ENCODE data around the gene KYAT1. TPM values are rescaled to one million over a fixed set of nuclear protein-coding genes. Genes with fewer than 3 reads are reported as not detected.

KYAT1 gene
- total RNA-seq, 2 donors from 2014 or later = 5.4 to 14.2 TPM

GRCh38 chr9:128921881-128922763 lies 40.4 kb upstream of the KYAT1 start:
- TF ChIP-seq CTCF (IDR thresholded peaks at IDR 0.05) = peak; percentile 12
- Histone ChIP-seq H3K27ac (peak overlapping the region; percentile 88 to 96), H3K27me3 (replicated peaks; ENCODE audit: insufficient read depth) (no peaks in the 10 kb centered on the region), H3K4me1 (ENCODE audit: control insufficient read depth in 1 of 2, low read depth in 2 of 2) (peaks cover 32 to 61% of the 10 kb centered on the region in 2 donors), H3K4me3 (peak overlapping the region; percentile 74), H3K36me3 (peaks cover 9% of the 10 kb centered on the region), H3K9me3 (no peaks in the 10 kb centered on the region)
- ATAC-seq (ENCODE audit: insufficient number of reproducible peaks, low FRiP score, low read depth) = peak; percentile 45
- DNase-seq (ENCODE audit: low spot score) = no peak

- Histone ChIP-seq H3K9me3 (no peaks in the 10 kb centered on the region), H3K27ac (peak within 1 kb of the TSS; percentile 88 to 96), H3K4me1 (ENCODE audit: control insufficient read depth in 1 of 2, low read depth in 2 of 2) (peaks cover 46 to 77% of the 10 kb centered on the region in 2 donors), H3K4me3 (peak within 1 kb of the TSS; percentile 74), H3K27me3 (replicated peaks; ENCODE audit: insufficient read depth) (no peaks in the 10 kb centered on the region), H3K36me3 (peaks cover 9% of the 10 kb centered on the region)
- TF ChIP-seq CTCF (IDR thresholded peaks at IDR 0.05) = no peak
- ATAC-seq (ENCODE audit: insufficient number of reproducible peaks, low FRiP score, low read depth) (peak; percentile 18), DNase-seq (ENCODE audit: low spot score) (peak; percentile 77)
These were observed 38.8 kb upstream of the KYAT1 start, which contains the start of gene PHYHD1 for GRCh38 chr9:128920381-128921058. Gene PHYHD1, plus strand, starts transcription at chr9:128920982. Its CDS starts 1,342 bp downstream, at chr9:128922324.

- no peaks in the 10 kb centered on the region for H3K9me3 ChIP-seq
- peaks cover 16% of the 10 kb centered on the region for H3K36me3 ChIP-seq
- H3K4me1 ChIP-seq (ENCODE audit: control insufficient read depth in 1 of 2, low read depth in 2 of 2) = peaks cover 56 to 87% of the 10 kb centered on the region in 2 donors
- no peak for ATAC-seq (ENCODE audit: insufficient number of reproducible peaks, low FRiP score, low read depth)
- no peak for DNase-seq (ENCODE audit: low spot score)
- H3K27me3 ChIP-seq (replicated peaks; ENCODE audit: insufficient read depth) = no peaks in the 10 kb centered on the region
- no peak for TF ChIP-seq CTCF (IDR thresholded peaks at IDR 0.05)
- H3K27ac ChIP-seq = peak overlapping the region; percentile 88 to 96
- no peak overlapping the region for H3K4me3 ChIP-seq
These were observed 37.8 kb upstream of the KYAT1 start for GRCh38 chr9:128919402-128920089.

DNA sequence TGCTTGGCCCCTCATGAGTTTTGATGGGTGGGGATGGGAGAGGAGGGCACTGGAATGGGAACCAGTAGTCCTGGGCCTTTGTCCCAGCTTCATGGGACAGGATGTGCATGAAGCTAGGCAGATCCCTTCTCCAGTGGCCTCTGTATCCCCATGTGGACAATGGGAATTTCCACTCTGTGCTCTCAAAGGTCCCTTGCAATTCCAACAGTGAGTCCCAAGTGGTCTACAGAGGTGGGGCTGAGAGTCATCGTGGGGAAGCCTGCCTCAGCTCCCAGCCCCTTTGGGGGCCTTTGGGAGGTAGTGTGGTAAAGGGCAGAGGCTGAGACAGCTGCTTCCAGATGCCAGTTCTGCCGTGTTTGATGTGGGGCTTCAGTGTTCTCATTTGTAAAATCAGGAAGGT lies 37.2 kb upstream of the KYAT1 start:
- DNase-seq (ENCODE audit: low spot score) (no peak), ATAC-seq (ENCODE audit: insufficient number of reproducible peaks, low FRiP score, low read depth) (no peak)
- H3K9me3 ChIP-seq = no peaks in the 10 kb centered on the region
- H3K27ac ChIP-seq = peak overlapping the region; percentile 88 to 96
- no peak for TF ChIP-seq CTCF (IDR thresholded peaks at IDR 0.05)
- H3K36me3 ChIP-seq = peaks cover 22% of the 10 kb centered on the region
- H3K27me3 ChIP-seq (replicated peaks; ENCODE audit: insufficient read depth) = no peaks in the 10 kb centered on the region
- H3K4me3 ChIP-seq = no peak overlapping the region
- H3K4me1 ChIP-seq (ENCODE audit: control insufficient read depth in 1 of 2, low read depth in 2 of 2) = peaks cover 61 to 93% of the 10 kb centered on the region in 2 donors

All from thoracic aorta (tissue), 2 donors.